NCI-H146 treated with DMSO at 0.1 percent for 48 hours (cell line): ENCODE data around the gene ALG8.

Experiments used
- DNase-seq: peaks from one replicate; lab custom pipeline; 2025; ENCODE audit not compliant: unreplicated experiment; lab: John Stamatoyannopoulos, UW

ALG8 gene

DNA sequence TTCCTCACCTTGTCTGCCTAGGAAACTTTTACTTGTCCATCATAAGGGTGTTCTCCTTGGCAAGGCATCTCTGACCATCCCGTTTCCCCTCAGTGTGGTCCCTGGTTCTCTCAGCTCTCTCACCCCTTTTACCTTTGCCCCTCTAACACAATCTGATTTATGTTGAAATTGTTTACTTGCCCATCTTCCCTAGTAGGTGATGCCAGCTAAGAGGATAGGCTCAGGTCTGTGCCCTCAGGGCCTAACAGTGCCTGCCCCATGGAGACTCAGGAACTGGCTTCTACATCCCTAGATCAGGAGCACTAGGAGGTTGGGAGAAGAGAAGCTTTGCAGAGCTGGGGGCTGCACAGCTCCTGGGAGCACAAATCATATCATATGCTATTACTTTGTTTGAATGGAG lies 21.1 kb upstream of the ALG8 start:
- no peak for DNase-seq

- no peak for DNase-seq
These were observed 19.7 kb upstream of the ALG8 start for GRCh38 chr11:78158987-78159652.

DNA sequence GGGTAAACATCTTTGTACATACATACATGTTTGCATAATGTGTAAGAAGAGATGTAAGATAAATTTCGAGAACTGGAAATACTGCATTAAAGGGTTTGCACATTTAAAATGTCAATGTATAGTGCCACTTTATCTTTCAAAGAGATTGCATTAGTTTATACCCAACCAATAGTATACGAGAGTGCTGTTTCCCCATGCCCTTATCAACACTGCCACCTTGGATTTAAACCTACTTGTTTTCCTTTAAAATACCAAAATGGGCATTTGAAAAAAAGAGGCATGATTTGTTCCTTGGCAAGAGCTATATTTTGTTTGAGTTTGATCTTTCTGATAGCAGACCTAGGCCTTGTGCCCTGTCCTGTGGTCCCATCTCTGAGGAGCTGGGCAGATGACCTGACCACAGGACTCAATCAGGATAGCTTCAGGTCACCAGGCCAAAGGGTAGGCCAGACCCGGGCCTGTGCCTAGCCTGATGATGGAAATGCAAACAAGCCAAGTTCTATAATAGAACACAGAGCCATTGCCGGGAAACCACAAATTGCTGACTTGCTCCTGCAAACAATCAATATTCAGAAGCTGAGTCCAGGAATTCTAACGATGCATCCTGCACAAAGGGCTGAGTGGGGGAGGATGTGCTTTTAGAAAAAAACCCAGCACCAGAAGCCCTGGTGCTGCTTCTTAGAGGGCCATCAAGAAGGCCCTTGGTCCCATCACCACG lies 16.9 kb upstream of the ALG8 start:
- no peak for DNase-seq

- no peak for DNase-seq
These were observed 12.4 kb upstream of the ALG8 start for GRCh38 chr11:78151804-78152203.

DNA sequence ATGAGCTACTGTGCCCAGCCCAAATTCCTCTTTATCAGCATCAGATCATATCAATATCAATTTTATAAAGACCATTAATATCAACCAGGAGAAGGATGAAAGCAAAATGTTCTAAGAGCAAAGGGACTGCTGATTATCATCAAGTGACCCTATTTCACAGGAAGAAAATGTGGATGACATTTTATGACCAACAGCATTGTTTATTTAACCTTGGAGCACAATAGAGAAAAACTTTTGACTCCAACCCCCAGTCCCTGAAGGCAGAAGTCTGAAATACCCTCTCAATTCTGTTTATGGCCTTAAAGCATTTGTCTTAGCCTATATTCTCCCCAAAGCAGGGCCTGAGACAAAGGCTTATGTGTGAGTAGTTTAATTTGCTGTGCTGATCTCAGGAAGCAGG lies 11.3 kb upstream of the ALG8 start:
- DNase-seq: no peak

- no peak for DNase-seq
These were observed 10.9 kb upstream of the ALG8 start for GRCh38 chr11:78150346-78150745.

GRCh38 chr11:78149646-78150045 lies 10.2 kb upstream of the ALG8 start:
- no peak for DNase-seq

- DNase-seq: peak; percentile 97
These were observed 8.4 kb upstream of the ALG8 start for GRCh38 chr11:78147807-78148206.

DNA sequence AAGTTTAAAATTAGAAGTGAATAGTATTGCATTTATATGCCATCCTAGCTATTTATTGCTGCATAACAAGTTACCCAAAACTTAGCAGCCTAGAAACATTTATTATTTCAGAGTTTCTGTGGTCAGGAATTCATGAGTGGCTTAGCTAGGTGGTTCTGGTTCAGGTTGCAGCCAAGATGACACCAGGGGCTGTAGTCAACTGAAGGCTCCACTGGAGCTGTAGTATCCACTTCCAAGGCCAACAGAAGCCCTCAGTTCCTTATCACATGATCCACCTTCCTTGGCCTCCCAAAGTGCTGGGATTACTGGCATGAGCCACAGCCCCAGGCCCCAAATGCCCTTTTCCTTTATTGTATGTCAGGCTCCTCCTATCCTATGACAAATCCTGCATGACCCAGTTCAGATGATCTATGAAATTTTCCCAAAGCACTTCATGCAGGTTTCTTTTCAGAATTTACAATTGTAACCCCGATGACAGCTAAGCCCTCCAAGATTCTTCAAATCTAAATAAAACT lies 6.1 kb upstream of the ALG8 start:
- no peak for DNase-seq

- no peak for DNase-seq
These were observed 1.1 kb upstream of the ALG8 start for GRCh38 chr11:78140392-78141077.

DNA sequence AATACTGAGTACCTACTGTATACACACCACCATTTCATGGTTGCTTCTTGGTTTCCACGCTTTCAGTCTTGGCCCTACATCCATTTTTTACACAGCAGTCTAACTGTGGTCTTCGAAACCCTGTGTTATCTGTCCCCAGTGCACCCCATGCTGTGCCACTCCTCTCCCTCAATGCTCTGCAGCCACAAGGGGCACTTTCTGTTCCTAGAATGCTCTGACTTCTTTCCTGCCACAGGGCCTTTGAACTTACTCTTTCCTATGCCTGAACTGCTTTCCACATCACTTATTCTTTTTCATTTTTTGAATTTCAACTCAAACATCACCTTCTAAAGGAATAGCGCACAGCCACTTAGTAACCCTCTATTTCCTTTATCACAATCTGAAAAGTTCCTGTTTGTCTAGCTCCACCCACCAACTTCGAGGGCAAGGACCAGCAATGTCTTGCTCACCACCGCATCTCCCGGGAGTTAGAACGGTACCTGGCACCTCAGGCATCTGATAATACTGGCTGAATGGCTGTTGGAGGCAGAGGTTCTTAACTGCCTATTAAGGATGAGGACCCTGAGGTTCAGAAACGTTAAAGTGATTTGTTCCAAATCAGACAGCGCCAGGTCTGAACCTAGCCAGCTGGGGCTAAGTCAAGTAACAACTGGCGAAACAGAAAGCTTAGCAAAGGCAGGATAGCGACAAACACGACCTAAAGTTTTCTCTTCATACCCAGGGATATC lies 568 bp downstream of the ALG8 start:
- DNase-seq: no peak

DNA sequence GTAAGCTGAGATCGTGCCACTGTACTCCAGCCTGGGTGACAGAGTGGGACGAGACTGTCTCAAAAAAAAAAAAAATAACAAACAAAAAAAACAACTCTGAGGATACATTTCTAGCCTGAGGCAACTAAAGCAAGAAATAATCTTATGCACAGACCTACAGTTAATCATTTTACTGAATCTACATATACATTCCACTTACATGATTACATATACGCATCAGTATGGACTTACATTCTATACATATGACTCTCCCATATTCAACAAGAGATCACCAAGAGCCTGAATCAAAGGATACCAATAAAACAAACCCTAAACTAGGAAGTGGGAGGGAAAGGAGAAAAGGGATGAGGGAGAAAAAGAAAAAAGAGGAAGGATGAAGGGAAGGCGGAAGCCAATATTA lies 1.1 kb downstream of the ALG8 start:
- no peak for DNase-seq

DNA sequence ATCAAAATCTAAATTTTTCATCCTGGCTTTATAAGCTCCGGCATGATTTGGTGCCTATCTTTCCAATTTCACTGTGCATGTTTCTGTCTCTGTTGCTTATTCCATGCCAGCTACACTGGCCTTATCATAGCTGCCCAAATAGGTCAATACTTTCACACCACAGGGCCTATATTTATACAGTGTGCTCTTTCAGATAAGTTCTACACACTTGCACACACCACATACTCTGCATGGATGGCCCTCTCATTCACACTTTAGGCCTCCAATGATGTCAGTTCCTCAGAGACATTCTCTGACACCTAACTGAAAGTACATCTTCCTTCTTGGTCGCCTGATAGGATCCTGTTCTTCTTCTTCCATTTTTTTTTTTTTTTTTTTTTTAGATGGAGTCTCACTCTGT lies 7.0 kb downstream of the ALG8 start:
- DNase-seq: no peak

- no peak for DNase-seq
These were observed 7.5 kb downstream of the ALG8 start for GRCh38 chr11:78131956-78132355.

DNA sequence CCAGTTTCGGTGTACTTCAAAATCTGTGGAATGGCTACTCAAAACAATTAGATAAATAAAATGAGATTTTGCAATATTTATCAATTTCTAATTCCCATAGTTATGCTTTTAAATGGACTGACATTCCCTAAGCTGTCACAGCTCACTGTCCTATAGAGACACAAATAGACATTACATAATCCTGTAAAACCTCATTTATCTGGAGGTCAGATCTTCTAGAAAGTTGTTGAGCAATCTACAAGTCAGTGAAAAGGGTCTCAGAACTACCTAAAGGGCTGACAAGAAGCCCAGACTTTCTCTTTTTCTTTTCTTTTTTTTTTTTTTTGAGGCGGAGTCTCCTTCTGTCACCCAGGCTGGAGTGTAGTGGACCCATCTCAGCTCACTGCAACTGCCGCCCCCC lies 12.0 kb downstream of the ALG8 start:
- DNase-seq: no peak

DNA sequence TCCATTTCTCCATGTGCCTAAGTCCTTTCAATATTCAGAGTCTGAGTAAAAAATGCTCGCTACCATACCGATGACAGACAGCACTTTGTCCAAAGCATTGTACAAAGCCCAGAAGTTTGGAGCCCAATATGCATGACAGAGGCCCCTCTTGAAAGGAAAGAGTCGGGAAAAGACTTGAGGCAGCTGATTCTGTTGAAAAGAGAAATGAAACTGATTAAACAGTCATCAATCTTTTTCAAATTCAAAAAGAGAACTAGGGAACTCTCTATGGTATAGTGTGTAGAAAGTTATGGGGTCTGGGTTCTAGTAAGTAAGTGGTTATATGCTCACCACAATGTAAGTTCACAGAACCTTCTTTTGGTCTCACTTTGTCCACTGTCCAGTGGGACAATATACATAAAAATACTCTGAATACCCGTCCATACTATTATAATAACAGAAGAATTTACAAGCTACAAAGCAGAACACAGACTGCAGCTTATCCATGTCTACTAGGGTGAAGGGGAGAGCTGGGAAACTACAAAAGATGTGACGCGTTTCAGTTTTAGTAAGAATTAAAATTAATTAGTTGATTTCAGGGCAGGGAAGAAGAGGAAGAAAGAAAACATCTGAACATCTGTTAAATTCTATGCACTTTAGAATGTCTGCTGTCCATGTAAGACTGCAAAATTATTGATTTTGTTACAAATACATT lies 26.7 kb downstream of the ALG8 start:
- DNase-seq: no peak

DNA sequence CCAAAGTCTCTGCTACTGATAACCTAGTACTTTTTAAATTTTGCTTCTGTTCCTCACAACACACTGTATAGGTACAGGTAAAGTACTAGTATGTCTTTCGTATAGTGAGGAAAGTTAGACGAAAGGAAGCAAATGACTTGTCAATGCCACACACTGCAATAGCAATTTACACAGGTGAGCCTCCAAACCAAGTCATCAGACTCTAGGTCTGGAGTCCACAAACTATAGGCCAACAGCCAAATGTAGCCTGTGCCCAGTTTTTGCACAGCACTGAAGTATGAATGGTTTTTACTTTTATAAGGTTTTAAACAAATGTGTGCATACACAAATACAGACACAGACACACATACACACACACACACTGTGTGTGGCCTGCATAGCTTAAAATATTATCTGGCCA lies 28.1 kb downstream of the ALG8 start:
- no peak for DNase-seq

- DNase-seq: no peak
These were observed 28.6 kb downstream of the ALG8 start for GRCh38 chr11:78110830-78111229.

DNA sequence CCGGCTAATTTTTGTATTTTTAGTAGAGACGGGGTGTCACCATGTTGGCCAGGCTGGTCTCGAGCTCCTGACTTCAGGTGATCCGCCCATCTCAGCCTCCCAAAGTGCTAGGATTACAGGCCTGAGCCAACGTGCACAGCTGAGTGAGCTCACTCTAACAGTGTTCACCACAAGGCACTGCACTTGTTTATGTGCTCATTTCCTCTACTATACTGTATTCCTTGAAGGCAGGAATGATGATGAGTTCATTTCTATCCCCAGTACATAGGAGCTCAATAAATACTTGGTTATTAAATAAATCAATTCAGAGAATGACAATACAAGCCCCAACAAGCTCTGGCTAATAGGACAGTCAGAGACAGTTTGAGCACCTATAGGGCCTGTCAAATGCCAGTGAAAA lies 29.1 kb downstream of the ALG8 start:
- DNase-seq: no peak

DNA sequence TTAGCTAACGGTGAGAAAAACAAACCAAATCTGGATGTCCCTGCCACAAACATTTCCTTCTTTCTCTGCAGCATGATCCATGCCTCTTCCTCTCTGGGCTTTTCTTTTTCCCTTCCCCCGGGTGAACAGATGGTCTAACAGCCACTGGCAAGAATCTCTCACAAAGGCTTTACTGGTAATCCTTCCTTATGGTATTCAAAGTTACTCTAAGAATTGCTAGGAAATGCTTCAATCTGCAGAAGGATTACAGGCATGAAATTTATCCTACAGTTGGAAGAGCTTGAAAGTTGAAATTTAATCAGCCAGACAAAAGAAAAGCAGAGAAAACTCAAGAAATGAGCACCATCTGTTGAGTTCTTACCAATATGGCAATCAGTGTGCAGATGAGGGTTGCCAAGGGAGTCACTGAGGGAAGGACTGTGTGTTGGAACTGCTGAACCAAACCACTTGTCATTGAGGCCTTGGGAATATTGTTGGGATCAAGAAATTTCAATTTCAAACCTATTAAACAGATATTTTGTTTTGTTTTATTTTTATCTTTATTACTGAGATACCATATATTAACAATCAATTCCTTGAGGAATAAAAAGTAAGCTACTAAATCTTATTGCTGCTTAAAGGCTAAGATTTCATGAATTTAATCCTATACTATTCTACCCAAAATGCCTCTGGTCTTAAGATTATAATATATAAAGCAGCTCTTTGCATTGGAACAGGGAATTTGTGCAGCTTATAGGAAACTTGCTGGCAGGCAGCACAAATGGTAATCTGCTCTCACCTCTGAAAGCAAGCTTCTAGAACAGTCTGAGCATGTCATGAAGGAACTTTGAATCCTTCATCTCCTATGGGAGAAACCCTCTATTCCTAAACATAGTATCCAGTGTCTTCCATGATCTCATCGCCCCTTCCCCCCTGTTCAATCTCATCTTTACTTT lies 30.1 kb downstream of the ALG8 start:
- no peak for DNase-seq
